Stimulated activated CD4-positive, alpha-beta T cell treated with anti-CD3 and anti-CD28 coated beads, Interleukin-15, amount 100 ng/mL, for 48 hours (primary cell): ENCODE measurements around the gene BMS1.
"Not testable (repeated sequence)": the region's sequence is repeated elsewhere in the genome, so short reads cannot be mapped to it uniquely, and the experiment has no call there.

ENCODE experiments used
- DNase-seq, 2 donors: peaks; one replicate each; pipeline ENCODE4 v3.0.0-alpha.2; 2020; ENCODE audit warnings: low read depth in 2 of 2

Gene BMS1

GRCh38 chr10:42785759-42786158 is 3.2 kb downstream of the BMS1 start:
- DNase-seq = no peak

GRCh38 chr10:42790835-42791234 is 8.2 kb downstream of the BMS1 start:
- no peak for DNase-seq

- no peak for DNase-seq
Observed at GRCh38 chr10:42795701-42796100, 13.1 kb downstream of the BMS1 start.

GRCh38 chr10:42801135-42801534 is 18.5 kb downstream of the BMS1 start:
- no peak for DNase-seq

- DNase-seq = no peak
Observed at GRCh38 chr10:42802876-42803275, 20.3 kb downstream of the BMS1 start.

GRCh38 chr10:42809676-42810075 is 27.1 kb downstream of the BMS1 start:
- DNase-seq = no peak

- no peak for DNase-seq
Observed at GRCh38 chr10:42812028-42812427, 29.4 kb downstream of the BMS1 start.

GRCh38 chr10:42813989-42814687 is 31.5 kb downstream of the BMS1 start:
- DNase-seq = not testable (repeated sequence)

- not testable (repeated sequence) for DNase-seq
Observed at GRCh38 chr10:42816334-42816733, 33.7 kb downstream of the BMS1 start.

GRCh38 chr10:42816912-42817311 is 34.3 kb downstream of the BMS1 start:
- DNase-seq = no peak

GRCh38 chr10:42817417-42817816 is 34.8 kb downstream of the BMS1 start:
- not testable (repeated sequence) for DNase-seq

GRCh38 chr10:42826759-42827158 is 44.2 kb downstream of the BMS1 start:
- DNase-seq = not testable (repeated sequence)

- DNase-seq = no peak
Observed at GRCh38 chr10:42827201-42827600, 44.6 kb downstream of the BMS1 start.

- DNase-seq = not testable (repeated sequence)
Observed at GRCh38 chr10:42828391-42828790, 45.8 kb downstream of the BMS1 start.

GRCh38 chr10:42830237-42830636 is 47.6 kb downstream of the BMS1 start:
- DNase-seq = no peak

GRCh38 chr10:42836096-42836495 is 53.5 kb downstream of the BMS1 start:
- no peak for DNase-seq

- DNase-seq = no peak
Observed at GRCh38 chr10:42836771-42837468, 54.3 kb downstream of the BMS1 start.

- not testable (repeated sequence) for DNase-seq
Observed at GRCh38 chr10:42844810-42845209, 62.2 kb downstream of the BMS1 start.

- DNase-seq = not testable (repeated sequence)
Observed at GRCh38 chr10:42847261-42847660, 64.7 kb downstream of the BMS1 start.

GRCh38 chr10:42850931-42851330 is 68.3 kb downstream of the BMS1 start:
- no peak for DNase-seq

GRCh38 chr10:42859256-42859655 is 76.7 kb downstream of the BMS1 start:
- DNase-seq = no peak

- not testable (repeated sequence) for DNase-seq
Observed at GRCh38 chr10:42860016-42860415, 77.4 kb downstream of the BMS1 start.

- not testable (repeated sequence) for DNase-seq
Observed at GRCh38 chr10:42862801-42863200, 80.2 kb downstream of the BMS1 start.
